Mesothelial cell of epicardium (in vitro differentiated cells): ENCODE data around the gene TFF1. TPM values are rescaled to one million over a fixed set of nuclear protein-coding genes. Genes with fewer than 3 reads are reported as not detected.

Experiments used
- DNase-seq, 2 experiments: peaks; one replicate each; pipeline ENCODE4 v3.0.0; 2021; ENCODE audit warnings: low spot score in 2 of 2; ENCODE audit not compliant: unreplicated experiment in 2 of 2
- H3K27ac Mint-ChIP-seq: 2 replicates; pipeline ENCODE4 v1.8.0; 2021; ENCODE audit warnings: mixed read lengths
- H3K27me3 Mint-ChIP-seq: 2 replicates; pipeline ENCODE4 v1.8.0; 2021; ENCODE audit warnings: low read depth, mixed read lengths
- H3K36me3 Mint-ChIP-seq: 2 replicates; pipeline ENCODE4 v1.8.0; 2021; ENCODE audit warnings: mixed read lengths
- H3K4me1 Mint-ChIP-seq: 2 replicates; pipeline ENCODE4 v1.8.0; 2021; ENCODE audit warnings: mixed read lengths
- H3K4me3 Mint-ChIP-seq: 2 replicates; pipeline ENCODE4 v1.8.0; 2021; ENCODE audit warnings: mild to moderate bottlenecking, moderate library complexity, mixed read lengths
- H3K9me3 Mint-ChIP-seq: 2 replicates; pipeline ENCODE4 v1.8.0; 2021; ENCODE audit warnings: mixed read lengths
- total RNA-seq: library from RNA; stranded (reverse); gene quantifications from 3 replicates; pipeline ENCODE4 v1.2.1, GENCODE V29; 2021
- TF ChIP-seq, protein P1 (sequence below): fragments of 200-600 bp; sonication (generic); IDR thresholded peaks from one replicate; pipeline ENCODE4 v1.5.0; 2021; ENCODE audit warnings: antibody characterized with exemption; ENCODE audit not compliant: unreplicated experiment

Gene TFF1
- total RNA-seq, 1 donor from 2014 or later: not detected

DNA sequence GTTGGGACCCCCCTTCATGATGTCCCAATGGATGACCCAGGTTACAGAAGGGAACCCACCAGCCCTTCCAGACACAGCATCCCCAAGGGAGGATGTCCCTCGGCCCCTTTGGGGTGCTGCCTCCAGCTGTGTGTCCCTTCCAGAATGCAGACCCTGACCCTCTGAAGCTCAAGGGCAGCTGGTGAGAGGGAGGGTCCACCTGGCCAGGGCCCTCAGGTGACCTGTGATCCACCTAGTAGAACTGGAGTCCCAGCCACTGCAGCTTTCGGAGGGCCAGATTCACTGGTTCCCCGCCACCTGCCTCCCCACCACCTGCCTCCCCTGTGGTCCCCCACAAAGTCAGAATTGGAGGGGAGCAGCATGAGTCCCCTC is 9.6 kb upstream of the TFF1 start:
- TF ChIP-seq, protein P1, sequence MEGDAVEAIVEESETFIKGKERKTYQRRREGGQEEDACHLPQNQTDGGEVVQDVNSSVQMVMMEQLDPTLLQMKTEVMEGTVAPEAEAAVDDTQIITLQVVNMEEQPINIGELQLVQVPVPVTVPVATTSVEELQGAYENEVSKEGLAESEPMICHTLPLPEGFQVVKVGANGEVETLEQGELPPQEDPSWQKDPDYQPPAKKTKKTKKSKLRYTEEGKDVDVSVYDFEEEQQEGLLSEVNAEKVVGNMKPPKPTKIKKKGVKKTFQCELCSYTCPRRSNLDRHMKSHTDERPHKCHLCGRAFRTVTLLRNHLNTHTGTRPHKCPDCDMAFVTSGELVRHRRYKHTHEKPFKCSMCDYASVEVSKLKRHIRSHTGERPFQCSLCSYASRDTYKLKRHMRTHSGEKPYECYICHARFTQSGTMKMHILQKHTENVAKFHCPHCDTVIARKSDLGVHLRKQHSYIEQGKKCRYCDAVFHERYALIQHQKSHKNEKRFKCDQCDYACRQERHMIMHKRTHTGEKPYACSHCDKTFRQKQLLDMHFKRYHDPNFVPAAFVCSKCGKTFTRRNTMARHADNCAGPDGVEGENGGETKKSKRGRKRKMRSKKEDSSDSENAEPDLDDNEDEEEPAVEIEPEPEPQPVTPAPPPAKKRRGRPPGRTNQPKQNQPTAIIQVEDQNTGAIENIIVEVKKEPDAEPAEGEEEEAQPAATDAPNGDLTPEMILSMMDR: no peak
- DNase-seq: no peak
- H3K36me3 Mint-ChIP-seq: no peaks in the 10 kb centered on the region
- H3K27ac Mint-ChIP-seq: no peak overlapping the region
- H3K4me3 Mint-ChIP-seq: no peak overlapping the region
- no peaks in the 10 kb centered on the region for H3K4me1 Mint-ChIP-seq
- no peaks in the 10 kb centered on the region for H3K9me3 Mint-ChIP-seq
- H3K27me3 Mint-ChIP-seq: peaks cover 47% of the 10 kb centered on the region

DNA sequence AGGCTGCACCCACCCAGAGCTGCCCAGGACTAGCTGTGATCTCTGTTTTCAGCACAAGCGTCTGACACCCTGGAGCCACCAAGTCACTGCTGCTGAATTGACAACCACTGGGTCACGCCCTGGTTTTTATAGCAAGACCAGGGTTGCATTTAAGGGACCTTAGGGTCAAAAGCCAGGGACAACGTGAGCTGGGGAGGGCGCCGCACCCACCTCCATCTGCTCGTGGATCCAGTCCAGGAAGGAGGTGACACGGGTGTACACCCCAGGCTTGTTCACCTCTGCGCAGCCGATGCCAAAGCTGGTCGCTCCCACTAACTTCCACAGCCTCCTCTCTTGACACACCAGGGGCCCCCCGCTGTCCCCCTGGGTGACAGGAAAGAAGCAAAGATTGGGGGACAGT is 9.2 kb upstream of the TFF1 start:
- no peak for DNase-seq

DNA sequence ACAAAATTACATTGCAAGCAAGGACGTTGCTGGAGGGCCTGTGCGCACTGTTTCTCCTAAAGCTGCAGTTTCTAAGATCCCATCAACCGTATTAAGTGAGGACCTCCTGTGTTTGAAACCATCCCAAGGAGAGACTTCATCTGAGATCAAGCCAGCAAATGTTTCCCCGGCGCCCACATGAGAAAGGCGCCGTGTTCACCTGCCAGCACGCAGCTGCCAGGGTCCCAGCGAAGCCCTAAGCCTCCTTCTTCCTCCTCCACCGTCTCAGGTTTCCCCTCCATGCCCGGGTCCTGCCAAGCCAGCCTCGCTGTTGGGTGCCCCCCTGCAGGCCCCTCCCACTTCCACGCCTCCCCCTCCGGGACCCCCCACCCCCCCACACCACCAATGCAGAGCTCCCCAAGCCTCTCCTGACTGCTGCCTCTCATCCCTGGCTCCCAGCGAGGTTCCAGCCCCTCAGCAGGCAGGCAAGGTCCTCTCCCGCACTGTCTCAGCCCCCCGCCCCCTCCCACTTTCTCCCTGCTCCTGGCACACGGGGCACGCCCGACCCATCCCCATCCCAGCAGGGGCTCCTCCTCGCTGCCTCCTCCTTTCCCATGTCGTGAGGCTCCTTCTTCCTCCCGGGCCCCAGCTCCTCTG is 8.6 kb upstream of the TFF1 start:
- Mint-ChIP-seq H3K27me3 (peaks cover 46% of the 10 kb centered on the region), H3K9me3 (no peaks in the 10 kb centered on the region), H3K27ac (no peak overlapping the region), H3K36me3 (no peaks in the 10 kb centered on the region), H3K4me3 (no peak overlapping the region), H3K4me1 (no peaks in the 10 kb centered on the region)
- TF ChIP-seq, protein P1: no peak
- DNase-seq: no peak

More for the DNA sequence above, 9.2 kb upstream of the TFF1 start:
- Mint-ChIP-seq H3K27me3 (peaks cover 48% of the 10 kb centered on the region), H3K4me3 (no peak overlapping the region), H3K36me3 (no peaks in the 10 kb centered on the region), H3K9me3 (no peaks in the 10 kb centered on the region), H3K27ac (no peak overlapping the region), H3K4me1 (no peaks in the 10 kb centered on the region)
- TF ChIP-seq, protein P1: no peak

DNA sequence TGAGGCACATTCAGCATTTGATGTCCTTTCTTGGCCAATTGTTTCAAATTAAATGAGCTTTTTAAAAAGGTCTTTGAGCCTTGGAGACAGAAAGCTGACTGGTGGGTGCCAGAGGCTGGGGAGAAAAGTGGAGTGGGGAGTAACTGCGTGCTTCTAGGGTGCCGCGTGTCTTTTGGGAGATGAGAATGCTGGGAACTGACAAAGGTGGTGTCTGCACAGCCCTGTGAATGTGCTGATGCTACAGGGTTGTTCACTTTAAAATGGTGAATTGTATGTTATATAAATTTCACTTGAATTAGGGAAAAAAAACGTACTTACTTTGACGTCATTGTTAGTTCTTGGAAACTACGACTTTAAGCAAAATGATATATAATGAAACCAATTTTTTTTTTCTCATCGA is 8.1 kb upstream of the TFF1 start:
- Mint-ChIP-seq H3K9me3 (no peaks in the 10 kb centered on the region), H3K27me3 (peaks cover 43% of the 10 kb centered on the region), H3K4me3 (no peak overlapping the region), H3K4me1 (no peaks in the 10 kb centered on the region), H3K36me3 (no peaks in the 10 kb centered on the region), H3K27ac (no peak overlapping the region)
- DNase-seq: no peak
- TF ChIP-seq, protein P1: no peak

DNA sequence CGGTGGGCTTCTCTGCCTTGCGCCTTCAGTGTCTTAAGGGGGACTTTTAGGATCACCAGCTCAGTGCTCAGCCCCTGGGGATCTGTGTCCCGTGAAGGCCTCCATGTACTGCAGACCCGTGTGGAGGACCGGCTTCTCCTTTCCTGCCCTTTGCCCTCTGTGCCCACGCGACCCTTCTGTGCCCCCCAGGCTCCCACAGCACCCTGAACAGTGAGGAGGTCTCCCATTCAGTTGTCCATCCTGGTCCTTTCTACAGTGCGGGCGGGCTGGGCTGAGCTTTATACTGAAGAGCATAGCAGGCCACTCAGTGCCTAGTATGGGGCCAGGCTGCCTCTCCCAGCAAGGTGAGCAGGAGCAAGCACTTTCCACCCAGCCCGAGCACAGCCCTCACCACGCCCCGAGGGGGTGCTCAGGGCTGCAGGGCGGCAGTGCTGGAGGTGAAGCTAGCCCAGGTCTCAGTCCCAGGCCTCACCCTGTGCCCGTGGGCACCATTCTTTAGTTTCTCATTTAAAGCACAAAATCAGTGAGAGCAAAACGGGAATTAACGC is 7.6 kb upstream of the TFF1 start:
- no peak for DNase-seq
- H3K9me3 Mint-ChIP-seq: no peaks in the 10 kb centered on the region
- H3K27me3 Mint-ChIP-seq: peaks cover 43% of the 10 kb centered on the region
- TF ChIP-seq, protein P1: no peak
- H3K27ac Mint-ChIP-seq: no peak overlapping the region
- H3K4me3 Mint-ChIP-seq: no peak overlapping the region
- no peaks in the 10 kb centered on the region for H3K36me3 Mint-ChIP-seq
- H3K4me1 Mint-ChIP-seq: no peaks in the 10 kb centered on the region
